Activated T-cell treated with anti-CD3 and anti-CD28 coated beads for 48 hours (primary cell): ENCODE data around the gene CEP44.
"Not testable (repeated sequence)": the region's sequence is repeated elsewhere in the genome, so short reads cannot be mapped to it uniquely, and the experiment has no call there.

ENCODE experiments used
- DNase-seq: peaks from one replicate; pipeline ENCODE4 v3.0.0-alpha.2; 2020; ENCODE audit warnings: low read depth

Gene CEP44

DNA sequence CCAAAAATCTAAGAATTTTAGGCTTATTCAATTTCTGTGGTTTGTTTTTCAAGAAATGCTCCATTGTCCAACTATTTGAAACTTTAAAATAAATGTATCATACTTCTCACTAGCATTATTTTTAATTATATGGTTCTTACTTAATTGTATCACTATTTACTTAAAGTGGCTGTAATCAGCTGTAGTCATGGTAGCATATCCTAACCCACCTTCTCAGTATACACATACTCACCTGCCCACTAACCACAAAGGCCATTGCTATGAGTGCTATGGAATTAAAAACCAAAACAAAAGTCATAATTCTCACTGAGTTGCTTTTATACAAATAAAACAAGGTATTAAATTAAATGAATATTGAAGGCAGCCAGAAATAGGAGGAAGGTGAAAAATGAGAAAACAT is 5.2 kb upstream of the CEP44 start:
- no peak for DNase-seq

DNA sequence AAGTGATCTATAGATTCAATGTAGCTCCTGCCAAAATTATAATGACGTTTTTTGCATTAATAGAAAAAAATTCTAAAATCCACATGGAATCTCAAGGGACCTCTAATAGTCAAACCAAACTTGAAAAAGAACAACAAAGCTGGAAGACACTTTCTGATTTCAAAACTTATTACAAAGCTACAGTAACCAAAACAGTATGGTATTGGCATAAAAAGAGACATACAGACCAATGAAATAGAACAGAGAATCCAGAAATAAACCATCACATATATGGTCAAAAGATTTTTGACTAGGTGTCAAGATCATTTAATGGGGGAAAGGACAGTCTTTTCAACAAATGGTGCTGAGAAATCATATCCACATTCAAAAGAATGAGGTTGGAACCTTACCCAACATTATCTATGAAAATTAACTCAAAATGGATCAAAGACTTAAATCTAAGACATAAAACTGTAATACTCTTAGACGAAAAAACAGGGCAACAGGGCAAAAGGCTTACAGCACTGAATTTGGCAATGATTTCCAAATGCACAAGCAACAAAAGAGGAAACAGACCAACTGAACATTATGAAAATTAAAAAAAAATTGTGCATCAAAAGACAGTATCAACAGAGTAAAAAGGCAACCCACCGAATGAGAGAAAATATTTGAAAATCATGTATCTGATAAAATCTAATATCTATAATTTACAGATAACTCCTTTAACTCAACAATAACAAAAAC is 4.1 kb upstream of the CEP44 start:
- DNase-seq: no peak

DNA sequence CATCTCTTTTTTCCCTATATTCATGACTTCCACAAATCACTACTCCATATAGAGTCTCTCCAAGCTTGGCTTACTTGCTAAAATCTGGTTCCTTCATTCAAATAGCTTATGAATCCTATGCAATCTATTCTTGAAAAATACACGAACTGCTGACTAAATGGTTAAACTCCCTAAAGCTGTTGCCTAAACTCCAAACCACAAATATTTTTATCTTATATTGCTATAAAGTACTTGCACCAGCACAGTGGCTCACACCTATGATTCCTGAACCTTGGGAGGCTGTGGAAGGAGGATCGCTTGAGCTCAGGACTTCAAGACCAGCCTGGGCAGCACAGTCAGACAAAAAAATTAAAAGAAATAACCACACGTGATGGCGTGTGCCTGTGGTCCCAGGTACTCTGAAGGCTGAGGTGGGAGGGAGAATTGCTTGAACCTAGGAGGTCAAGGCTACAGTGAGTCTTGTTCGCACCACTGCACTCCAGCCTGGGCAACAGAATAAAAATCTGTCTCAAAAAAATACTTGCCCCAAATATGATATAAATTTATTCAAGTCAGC is 2.5 kb upstream of the CEP44 start:
- no peak for DNase-seq

DNA sequence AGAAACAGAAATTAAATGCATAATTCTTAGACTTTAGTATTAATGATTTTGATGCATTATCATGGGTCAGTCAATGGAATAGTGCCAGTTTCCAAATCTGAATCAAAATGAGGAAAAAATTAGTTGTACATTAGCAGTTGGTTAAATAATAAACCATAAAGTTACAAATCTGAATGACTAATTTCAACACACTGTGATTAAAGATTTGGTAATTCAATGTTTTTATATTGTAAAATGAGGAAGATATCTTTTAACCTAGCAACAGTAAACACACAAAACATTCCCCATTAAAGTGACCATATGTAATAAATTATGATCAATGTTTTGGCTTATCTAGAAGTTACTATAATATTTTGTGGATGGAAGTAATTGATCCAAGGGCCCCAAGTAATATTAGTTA is 1.8 kb upstream of the CEP44 start:
- no peak for DNase-seq

DNA sequence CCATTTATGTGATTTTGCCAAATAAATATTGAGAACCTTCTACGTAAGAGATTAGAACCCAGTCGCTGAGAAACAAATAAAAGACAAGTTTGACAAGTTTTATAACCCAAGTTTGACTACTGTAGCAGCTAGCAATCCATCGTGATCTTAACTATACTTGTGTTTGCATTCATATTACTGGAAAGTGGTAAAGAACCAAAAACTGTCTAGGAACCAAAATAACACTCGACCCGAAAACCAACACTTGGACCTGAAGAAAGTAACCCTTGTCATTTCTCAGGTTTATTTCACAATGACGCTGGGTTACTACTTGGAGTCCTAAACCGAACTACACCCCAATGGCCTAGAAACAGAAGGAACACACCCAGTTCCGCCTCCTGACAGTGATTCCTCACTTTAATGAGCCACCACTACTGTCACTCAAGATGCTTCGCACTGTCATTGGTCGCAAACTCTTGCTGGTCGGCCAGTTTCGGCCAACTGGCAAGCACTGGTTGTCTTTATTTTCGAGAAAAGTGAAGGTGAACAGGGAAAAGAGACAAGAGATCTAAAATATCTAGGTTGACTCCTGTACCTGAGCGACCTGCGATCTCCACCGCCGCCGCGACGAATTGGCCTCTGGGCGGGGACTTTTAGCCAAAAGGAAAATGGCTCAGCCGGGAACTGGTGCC is 740 bp upstream of the CEP44 start:
- peak; percentile 53 for DNase-seq

DNA sequence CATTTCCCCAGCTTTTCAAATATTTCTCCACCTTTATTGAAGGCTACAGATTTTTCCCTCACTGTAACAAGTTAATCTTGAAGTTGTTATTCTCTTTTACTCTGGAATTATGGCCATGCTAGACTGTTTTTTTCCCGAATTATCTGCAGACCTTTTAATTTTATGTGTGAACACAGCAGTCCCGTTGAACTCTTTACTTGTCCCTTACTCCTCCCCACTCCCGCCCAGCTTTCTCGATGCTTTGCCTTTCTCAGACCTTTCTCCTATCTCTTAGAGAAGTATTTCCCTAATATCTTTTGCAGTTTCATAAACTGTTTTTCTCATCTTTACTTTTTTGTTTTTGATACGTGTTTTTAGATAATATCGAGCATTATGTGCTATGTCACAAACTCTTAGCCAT is 776 bp downstream of the CEP44 start:
- no peak for DNase-seq

DNA sequence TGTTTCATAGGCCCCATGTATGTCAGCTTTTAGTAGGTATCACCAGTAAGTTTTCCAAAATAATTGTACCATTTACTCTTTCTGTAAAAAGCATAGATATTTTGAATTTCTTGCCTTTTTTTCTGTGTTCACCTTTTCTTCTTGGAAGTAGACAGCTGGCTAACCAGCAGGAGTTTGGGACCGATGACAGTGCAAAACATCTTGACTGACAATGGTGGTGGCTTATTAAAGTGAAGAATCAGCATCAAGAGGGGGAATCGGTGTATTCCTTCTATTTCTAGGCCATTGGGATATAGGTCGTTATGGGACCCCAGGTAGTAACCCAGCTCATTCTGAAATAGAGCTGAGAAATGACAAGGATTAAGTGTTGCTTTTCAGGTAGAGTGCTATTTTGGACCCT is 3.2 kb downstream of the CEP44 start:
- DNase-seq: no peak

DNA sequence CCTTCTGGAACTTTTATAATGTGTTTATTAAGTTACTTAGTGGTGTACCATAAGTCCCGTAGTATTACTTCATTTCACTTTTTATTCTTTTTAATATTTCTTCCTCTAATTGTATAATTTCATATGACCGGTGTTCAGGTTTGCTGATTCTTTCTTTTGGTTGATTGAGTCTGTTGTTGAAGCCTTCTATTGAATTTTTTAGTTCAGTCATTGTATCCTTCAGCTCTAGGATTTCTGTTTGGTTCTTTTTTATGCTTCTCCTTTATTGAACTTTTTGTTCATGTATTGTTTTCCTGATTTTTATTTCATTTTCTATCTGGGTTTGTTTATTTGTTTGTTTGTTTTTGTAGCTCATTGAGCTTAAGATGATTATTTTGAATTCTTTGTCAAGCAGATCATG is 8.8 kb downstream of the CEP44 start:
- no peak for DNase-seq

DNA sequence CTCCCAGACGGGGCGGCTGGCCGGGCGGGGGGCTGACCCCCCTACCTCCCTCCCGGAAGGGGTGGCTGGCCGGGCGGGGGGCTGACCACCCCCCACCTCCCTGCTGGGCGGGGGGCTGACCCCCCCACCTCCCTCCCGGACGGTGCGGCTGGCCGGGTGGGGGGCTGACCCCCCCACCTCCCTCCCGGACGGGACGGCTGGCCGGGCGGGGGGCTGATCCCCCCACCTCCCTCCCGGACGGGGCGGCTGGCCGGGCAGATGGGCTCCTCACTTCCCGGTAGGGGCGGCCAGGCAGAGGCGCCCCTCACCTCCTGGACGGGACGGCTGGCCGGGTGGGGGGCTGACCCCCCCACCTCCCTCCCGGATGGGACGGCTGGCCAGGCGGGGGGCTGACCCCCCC is 10.9 kb downstream of the CEP44 start:
- not testable (repeated sequence) for DNase-seq

DNA sequence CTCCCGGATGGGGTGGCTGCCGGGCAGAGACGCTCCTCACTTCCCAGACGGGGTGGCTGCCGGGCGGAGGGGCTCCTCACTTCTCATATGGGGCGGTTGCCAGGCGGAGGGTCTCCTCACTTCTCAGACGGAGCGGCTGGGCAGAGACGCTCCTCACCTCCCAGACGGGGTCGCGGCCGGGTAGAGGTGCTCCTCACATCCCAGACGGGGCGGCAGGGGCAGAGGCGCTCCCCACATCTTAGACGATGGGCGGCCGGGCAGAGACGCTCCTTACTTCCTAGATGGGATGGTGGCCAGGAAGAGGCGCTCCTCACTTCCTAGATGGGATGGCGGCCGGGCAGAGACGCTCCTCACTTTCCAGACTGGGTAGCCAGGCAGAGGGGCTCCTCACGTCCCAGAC is 11.4 kb downstream of the CEP44 start:
- DNase-seq: not testable (repeated sequence)

DNA sequence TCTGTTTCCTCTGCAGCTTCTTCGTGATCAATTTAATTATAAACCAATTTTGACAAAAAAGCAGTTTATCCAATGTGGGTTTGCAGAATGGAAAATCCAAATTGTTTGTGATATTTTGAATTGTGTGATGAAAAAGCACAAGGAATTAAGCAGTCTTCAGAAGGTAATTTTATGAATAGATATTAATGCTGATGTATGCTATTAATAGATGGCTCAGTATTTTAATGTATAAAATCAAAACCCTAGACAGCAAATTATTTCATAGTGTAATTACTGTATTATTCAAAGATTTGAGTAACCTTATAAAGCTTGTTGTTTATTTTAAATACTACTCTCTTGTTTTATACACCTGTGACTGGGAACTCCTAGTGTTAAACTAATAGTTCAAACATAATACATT is 20.0 kb downstream of the CEP44 start:
- no peak for DNase-seq

DNA sequence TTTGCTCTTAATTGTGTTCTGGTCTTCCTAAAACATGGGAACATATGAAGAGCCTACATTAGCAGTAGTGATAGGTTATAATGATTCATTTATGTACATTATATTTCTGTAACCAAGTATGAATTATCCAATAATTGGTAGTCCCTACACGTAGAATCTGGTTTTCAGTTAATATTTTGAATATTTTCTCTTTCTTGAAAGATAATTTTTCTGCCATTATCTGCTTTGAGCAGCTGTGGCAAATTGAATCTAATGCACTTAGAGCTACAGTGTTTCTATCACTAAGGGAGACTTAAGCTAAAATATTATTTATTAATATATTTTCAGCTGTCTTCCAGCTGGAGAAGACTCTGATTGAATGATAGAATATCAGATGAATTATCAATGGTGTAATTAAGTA is 21.0 kb downstream of the CEP44 start:
- DNase-seq: no peak

DNA sequence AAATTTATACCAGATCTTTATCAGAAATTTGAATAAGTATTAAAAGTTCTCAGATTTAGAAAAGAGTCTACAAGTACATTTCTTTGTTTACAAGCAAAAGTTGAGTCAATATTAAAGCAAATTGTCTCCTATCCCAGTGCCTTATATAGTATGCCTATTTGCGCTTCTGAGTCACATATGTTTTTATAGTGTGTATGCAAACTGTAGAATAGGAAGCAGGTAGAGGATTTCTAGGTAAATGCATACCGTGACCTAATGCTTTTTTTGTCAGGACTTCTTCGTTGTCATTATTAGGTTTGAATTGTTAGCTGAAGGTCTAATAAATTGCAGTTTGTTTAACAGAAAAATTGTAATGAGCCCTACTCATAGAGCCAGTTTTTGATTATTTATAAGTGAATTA is 22.2 kb downstream of the CEP44 start:
- no peak for DNase-seq

DNA sequence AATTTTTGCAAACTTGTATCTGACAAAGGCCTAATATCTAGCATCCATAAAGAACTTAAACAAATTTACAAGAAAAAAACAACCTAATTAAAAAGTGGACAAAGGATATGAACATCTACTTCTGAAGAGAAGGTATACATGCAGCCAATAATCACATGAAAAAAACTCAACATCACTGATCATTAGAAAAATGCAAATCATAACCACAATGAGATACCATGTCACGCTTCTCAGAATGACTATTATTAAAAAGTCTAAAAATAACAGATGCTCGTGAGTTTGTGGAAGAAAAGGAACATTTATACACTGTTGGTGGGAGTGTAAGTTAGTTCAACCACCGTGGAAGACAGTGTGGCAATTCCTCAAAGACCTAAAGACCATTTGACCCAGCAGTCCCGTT is 24.0 kb downstream of the CEP44 start:
- DNase-seq: no peak

DNA sequence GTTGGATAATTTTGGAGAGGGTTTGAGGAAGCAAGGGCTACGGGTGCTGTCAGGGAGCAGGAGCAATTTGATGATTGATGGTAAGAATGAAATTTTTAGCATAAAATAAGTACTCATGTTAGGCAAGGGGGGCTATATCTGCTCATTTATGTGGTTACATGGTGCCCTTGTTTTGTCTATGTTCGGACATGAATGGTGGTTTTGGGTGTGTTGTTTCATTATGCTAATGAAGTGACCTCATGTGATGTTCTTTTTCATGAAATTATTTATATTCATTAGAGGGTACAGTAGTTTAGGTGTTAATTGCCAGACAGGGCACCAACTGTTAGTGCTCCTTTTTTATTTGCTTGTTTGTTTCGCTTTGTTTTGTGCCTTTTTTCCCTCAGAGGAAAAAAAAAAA is 29.3 kb downstream of the CEP44 start:
- no peak for DNase-seq

DNA sequence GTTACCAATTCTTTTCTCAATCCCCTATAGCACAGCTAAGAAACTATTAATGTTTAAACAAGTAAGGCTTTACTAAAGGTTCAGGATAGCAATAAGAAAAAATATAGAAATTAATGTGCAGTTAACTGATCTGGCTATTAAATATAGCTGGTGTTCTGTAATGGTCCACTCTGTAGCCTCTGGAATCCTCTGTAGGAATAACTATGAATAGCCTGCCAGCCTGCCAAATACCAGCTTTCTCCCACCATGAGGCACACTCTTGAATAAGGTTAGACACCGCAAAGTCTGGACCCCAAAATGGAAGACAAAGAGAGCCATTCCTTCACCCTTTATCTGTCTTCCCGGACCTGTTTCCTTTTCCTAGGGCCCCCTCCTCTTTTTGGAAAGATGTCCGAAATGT is 30.6 kb downstream of the CEP44 start:
- DNase-seq: no peak

DNA sequence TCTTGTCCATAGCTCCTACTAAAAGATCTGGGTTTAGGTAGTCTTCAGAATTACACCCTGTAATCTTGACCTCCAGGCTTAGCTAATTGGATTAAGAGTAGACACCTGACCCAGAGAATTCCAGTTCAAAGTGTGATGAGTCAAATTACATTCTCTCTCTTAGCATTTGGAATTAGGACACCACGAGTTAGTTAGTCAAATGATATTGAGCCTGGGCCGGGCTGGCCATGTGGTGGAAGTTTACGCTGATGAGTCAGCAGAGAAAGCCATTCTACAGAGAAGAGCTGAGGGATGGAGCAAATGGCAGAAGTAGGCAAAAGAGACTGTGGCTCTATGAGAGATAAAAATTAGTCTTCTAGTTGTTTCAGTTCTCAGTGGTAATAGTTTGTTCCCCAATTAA is 31.1 kb downstream of the CEP44 start:
- no peak for DNase-seq

DNA sequence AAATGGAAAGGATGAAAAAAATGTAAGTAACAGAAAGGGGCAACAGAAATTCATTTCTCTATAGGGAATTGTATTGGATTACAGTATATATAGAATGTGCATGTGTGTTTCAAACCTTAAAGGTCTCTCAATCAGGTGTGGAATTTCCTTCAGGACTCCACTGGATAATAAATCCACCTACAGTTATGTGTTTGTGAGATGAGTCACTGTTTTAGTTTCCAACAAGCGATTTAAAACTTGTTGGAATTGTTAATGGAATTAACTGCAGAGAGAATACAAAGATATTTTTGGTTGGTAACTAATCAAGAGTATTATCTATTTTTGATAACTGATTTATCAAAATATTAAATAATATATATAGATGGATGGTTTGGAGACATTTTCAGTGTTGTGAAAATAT is 32.8 kb downstream of the CEP44 start:
- no peak for DNase-seq

DNA sequence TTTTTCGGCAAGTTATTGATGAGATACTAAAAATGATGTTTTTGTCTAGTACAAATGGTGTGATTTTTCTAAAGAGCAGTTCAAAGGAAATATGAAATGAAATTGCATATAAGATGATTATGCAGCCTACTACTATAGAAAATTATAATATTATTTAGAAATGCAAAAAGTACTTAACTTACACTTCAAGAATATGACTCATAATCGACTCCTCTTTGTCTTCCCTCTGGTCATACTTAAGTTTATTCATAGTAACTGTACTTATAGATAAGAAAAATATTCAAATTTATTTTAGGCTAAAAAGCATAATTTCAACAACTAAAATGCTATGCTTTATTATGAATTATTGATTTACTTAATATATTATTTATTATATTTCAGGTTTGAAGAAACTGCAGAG is 33.2 kb downstream of the CEP44 start:
- no peak for DNase-seq

DNA sequence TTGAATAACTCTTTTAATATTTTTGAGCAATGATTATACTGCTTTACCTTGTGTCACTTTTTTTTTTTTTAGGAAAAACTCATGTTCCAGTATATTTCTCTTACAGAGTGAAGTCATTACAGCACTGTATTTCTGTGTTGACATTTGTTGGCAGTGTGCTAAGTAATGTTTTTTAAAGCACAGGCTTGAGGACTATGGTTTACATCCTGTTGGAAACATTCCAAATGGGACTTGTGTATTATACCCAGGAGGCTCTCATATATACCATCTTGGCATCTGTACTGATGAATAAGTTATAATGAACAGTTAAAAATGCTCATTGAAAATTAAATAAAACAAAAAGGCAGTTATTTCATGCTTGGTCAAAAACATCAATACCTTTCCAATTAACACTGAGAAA is 33.8 kb downstream of the CEP44 start:
- no peak for DNase-seq

DNA sequence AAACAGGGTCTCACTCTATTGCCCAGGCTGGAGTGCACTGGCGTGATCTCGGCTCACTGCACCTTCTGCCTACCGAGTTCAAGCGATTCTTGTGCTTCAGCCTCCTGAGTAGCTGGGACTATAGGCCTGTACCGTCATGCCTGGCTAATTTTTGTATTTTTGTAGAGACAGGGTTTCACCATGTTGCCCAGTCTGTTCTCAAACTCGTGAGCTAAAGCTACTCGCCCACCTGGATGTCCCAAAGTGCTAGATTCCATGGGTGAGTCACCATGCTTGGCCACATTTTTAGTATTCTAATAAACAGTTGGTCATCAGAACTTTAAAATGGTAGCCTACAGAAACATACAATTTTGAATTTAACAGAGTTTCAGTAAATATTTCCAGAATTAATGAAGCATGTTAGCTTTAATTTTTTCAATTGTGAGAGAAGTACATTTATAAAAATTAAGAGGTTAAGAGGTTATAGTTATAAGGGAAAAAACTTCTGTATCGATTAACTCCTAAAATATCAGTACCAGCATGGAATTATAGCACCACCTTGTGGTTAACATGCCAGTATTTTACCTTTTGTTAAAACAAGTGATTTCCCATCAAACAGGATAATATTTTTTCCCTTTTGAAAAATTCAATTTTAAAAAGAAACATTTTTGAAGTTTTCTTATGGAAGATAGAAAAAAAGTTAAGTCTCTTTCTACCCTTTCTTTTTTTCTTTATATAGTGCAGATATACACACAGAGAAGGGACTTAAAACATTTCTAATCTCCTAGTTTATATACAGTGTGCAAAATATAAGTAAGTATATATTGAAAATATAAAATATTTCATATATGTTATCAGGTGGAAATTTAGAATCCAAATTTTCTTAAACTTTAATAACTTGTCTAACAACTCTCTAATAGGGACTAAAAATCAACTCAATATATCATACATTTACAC is 35.4 kb downstream of the CEP44 start:
- DNase-seq: no peak

DNA sequence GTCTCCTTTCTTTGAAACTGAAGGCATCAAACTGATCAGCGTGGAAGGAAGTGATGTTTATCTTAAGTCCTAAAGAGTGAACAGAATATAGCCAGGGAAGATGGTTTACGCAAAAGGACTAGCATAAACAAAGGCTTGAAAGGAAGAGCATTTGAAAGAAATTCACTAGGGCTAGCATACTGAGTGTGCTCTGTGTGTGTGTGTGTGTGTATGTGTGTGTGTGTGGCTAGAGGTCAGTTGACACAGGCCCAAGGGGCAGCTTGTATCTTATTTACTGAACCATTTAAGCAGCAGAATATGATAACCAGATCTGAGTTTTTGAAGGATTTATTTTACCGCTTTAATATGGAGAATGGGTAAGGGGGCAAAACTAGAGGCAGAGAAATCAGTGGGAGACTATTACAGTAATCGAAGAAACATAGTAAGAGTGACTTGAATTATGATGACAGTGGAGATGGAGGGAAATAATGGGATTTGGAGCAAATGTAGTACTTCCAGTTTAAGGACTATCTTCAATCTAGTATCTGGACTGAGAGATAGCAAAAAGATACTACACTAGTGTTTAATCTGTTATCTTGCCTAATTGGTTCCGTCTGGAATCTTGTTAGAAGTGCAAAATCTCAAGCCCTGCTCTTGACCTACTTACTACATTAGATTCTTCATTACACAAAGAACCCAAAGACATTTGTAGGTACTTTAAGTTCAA is 36.9 kb downstream of the CEP44 start:
- DNase-seq: no peak
